GM18507 (cell line): ENCODE data around the gene ACKR2.

Experiments
- DNase-seq: peaks from one replicate; pipeline ENCODE4 v3.0.0; 2011; ENCODE audit warnings: low read depth; ENCODE audit not compliant: insufficient read length; ENCODE audit errors: extremely low spot score
- FAIRE-seq: peaks from 2 replicates; lab custom pipeline; 2011; peaks lifted over from hg19 to GRCh38; lab: Jason Lieb, UNC

Gene ACKR2, protein sequence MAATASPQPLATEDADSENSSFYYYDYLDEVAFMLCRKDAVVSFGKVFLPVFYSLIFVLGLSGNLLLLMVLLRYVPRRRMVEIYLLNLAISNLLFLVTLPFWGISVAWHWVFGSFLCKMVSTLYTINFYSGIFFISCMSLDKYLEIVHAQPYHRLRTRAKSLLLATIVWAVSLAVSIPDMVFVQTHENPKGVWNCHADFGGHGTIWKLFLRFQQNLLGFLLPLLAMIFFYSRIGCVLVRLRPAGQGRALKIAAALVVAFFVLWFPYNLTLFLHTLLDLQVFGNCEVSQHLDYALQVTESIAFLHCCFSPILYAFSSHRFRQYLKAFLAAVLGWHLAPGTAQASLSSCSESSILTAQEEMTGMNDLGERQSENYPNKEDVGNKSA

DNA sequence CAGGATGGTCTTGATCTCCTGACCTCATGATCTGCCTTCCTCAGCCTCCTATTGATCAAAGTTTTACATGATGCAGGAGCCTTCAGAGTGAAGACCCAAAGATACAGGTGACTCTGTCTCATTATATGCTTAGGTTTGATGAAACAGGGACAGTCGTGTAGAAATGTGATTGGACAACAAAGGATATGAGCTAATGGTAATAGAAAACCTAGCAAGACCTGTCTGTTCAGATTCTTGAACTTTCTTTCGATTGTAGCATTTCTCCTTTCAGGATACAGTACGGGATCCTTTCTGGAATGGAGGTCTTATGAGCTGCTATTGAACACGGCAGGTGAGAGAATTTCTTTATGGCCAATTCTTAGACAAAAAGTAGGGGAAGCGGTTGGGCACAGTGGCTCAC, at the start of gene ACKR2:
ACKR2 (plus strand) TSS at position 244 of the 400 bp plus-strand sequence. CDS start 55,058 bp downstream, outside the sequence.
- FAIRE-seq = no peak

GRCh38 chr3:42762046-42762724, 47.1 kb upstream of the ACKR2 start:
- no peak for DNase-seq
- FAIRE-seq = no peak

More for the DNA sequence above, at the start of gene ACKR2:
- DNase-seq = no peak

- DNase-seq (no peak), FAIRE-seq (peak; percentile 46)
Observed at GRCh38 chr3:42763021-42763420, 46.2 kb upstream of the ACKR2 start.

DNA sequence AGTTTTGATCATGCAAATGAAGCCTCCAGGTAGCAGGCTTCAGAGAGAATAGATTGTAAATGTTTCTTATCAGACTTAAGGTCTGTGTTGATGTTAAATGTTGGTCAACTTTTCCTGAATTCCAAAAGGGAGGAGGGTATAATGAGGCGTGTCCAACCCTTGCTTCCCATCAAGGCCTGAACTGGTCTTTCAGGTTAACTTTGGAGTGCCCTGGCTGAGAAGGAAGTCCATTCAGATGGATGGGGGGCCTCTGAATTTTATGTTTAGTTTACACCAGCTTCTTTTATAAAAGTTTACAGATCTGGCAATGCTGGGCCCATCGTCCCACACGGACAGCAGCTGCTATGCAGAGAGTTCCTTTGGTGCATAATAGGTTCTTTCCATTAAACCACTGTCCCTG, 45.1 kb upstream of the ACKR2 start:
- DNase-seq (no peak), FAIRE-seq (no peak)

GRCh38 chr3:42764561-42765295, 44.5 kb upstream of the ACKR2 start:
- DNase-seq (no peak), FAIRE-seq (no peak)

DNA sequence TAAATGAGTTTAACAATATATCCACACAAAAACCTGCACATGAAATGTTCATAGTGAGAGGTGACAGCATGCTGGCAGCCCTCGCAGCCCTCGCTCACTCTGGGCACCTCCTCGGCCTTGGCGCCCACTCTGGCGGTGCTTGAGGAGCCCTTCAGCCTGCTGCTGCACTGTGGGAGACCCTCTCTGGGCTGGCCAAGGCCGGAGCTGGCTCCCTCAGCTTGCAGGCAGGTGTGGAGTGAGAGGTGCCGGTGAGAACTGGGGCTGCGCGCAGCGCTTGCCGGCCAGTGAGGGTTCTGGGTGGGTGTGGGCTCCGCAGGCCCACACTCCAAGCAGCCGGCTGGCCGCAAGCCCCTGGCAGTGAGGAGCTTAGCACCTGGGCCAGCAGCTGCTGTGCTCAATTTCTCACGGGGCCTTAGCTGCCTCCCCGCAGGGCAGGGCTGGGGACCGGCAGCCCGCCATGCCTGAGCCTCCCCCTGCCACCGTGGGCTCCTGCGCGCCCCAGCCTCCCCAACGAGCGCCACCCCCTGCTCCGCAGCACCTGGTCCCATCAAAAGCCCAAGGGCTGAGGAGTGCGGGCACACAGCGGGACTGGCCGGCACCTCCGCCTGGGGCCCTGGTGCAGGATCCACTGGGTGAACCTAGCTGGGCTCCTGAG, 39.6 kb upstream of the ACKR2 start:
- FAIRE-seq = no peak
- DNase-seq = no peak

DNA sequence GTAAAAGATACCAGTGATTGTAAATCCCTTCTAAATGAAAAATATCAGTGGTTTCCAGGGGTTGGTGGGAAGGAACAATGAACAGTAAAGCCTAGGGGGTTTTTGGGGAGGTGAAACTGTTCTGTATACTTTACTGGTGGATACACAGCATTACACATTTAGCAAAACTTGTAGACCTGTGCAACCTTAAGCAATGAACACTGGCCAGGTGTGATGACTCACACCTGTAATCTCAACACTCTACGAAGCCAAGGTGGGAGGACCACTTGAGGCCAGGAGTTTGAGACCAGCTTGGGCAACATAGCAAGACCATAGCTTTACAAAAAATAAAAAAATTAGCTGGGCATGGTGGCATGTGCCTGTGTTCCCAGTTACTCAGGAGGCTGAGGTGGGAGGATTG, 38.0 kb upstream of the ACKR2 start:
- DNase-seq = no peak
- FAIRE-seq = no peak

DNA sequence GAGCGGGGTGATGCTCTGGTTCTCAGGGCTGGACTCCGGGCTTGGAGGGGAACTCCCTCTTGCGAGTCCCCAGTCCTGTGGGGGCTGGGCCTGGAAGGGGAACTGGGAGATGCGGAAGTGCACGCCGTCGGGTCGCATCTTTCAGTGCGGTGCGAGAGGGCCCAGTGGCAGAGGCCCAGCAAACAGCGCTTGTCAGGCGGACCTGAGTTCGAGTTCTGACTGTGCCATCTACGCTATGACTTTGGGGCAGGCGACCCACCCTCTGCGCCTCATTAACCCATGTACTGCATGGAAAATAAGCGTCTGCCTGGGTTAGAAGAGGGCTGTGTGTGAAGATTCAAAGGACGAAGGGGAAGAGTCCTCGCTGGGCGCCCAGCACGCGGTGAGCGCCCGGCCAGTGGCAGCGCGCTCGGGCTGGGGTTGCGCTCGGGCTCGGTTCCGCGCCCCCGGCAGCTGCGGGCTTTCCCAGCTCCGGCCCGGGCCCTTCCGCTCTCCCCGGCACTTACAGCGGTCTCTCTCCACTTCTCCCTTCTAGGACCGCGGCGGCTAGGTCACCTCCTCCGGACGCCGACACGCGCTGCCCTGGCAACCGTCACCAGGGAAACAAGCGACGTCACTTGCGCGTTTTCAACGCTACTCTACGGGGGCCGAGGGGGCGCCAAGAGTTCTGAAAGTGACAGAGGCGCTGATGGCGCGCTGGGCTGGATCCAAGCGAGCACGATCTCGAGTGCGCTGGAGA, 36.4 kb upstream of the ACKR2 start, which contains the start of gene CCDC13:
CCDC13 (minus strand) TSS at position 584 of the 739 bp plus-strand sequence. CDS start 14,908 bp downstream, outside the sequence.
- DNase-seq (peak; percentile 95), FAIRE-seq (peak; percentile 96)

GRCh38 chr3:42773409-42773751, 35.9 kb upstream of the ACKR2 start:
- FAIRE-seq = no peak
- DNase-seq = no peak

- DNase-seq = no peak
Observed at GRCh38 chr3:42778644-42779043, 30.6 kb upstream of the ACKR2 start.

DNA sequence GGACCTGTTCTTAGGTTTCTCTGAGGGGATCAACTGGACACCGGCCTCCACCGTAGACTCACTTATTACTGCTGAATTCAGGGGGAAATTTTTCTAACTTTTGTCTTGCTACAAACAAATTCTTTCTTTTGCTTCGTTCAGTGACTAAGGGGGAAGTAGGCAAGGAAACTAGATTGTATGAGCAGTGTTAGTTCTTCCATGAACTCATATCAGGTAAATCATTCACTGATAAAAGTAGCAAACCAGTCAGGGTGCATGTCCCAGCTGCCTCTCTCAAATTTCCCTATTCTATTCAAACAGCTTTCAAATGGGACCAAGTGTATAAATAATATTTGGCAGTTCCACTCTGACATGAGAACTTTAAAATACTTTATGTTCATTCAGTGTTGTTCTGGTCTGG, 28.8 kb upstream of the ACKR2 start:
- no peak for DNase-seq
- FAIRE-seq = no peak

More at GRCh38 chr3:42778644-42779043, 30.6 kb upstream of the ACKR2 start:
- no peak for FAIRE-seq

DNA sequence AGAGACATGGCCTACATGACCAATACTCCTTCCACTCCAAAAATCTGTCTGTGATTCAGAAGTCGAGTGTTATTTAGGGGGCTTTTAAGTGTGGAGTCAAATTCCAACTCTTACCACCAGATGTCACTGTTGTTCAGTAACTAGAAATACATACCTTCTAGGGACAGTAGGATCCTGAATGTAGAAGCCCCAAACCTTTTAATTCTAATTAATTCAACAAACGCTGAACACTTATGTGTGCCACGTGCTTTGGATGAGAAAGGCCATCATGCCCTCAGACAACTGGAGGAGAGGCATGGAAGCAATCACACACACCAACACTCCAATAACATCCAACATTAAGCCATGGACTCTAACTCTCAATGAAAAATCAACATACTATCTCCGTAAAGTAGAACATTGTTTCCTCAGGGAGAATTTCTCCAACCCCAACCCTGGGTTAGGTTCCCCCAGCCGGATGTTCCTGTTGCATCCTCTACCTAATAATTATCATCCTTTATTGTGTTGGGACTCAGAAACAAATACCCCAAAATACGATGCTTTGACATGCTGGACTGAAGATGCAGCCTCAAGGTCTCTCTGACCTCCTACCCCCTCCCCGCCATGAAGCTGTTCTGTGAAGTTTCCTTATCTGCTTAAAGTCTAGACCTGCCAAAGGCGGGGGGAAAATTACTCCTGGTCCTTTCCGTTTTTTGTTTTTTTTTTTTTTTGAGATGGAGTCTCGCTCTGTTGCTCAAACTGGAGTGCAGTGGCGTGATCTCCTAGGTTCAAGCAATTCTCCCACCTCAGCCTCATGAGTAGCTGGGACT, 28.1 kb upstream of the ACKR2 start:
- peak; percentile 80 for FAIRE-seq
- no peak for DNase-seq

- FAIRE-seq = no peak
Observed at GRCh38 chr3:42786212-42786611, 23.0 kb upstream of the ACKR2 start.

DNA sequence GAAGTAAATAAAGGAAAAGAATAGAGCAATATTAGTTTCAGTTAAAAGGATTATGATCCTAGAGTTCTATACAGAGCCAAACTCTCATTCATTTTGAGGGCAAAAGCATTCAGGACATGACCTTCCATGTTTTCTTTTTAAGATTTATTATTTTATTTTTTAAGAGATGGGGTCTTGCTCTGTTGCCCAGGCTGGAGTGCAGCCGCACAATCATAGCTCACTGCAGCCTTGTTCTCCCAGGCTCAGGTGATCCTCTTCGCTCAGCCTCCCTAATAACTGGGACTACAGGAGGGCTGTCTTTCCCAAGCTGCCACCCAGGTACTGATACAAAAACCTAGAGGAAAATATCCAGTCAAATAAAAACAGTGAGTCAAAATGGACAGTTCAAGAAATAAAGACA, 22.6 kb upstream of the ACKR2 start:
- DNase-seq = no peak
- no peak for FAIRE-seq

More at GRCh38 chr3:42786212-42786611, 23.0 kb upstream of the ACKR2 start:
- no peak for DNase-seq

DNA sequence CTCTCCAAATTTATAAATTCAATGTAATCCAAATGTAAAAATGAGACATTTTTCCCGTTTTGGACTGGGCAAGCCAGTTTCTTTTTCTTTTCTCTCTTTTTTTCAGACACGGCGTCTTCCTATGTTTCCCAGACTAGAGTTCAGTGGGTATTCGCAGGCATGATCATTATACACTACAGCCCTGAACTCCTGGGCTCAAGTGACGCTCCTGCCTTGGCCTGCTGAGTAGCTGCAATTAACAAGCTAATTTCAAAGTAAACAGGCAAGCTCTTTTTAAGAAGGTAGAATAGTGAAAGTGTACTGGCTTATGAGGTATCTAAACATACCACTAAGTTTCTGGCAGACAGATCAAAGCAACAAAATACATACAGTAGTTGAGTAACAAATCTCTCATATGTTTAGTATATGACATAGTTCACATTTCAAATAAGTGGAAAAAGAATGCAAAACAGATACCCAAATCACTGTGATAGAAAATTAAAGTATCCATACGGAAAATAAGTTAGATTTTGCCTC, 18.5 kb upstream of the ACKR2 start:
- DNase-seq (no peak), FAIRE-seq (no peak)

GRCh38 chr3:42795621-42796181, 13.5 kb upstream of the ACKR2 start:
- FAIRE-seq = no peak
- no peak for DNase-seq

DNA sequence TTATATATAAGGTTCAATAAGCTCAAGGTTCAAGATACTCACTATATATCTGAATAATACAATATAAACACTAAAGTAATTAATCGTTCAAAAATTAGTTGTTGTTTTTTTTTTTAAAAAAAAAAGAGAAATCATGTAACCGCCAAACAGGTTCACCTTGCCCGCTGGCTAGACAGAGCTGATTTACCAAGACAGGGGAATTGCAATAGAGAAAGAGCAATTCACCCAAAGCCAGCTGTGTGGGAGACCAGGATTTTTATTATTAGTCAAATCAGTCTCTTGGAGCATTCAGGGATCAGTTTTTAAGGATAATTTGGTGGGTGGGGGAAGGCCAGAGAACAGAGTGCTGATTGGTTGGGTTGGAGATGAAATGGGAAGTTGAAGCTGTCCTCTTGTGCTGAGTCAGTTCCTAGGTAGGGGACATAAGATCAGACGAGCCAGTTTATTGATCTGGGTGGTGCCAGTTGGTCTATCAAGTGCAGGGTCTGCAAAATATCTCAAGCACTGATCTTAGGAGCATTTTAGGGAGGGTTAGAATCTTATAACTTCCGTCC, 12.8 kb upstream of the ACKR2 start:
- FAIRE-seq (no peak), DNase-seq (no peak)
